TTC549 (cell line): Measurements from ENCODE around the gene KCNJ1.

Source experiments
- FAIRE-seq: peaks from 2 replicates; lab custom pipeline; 2012; peaks lifted over from hg19 to GRCh38; lab: Jason Lieb, UNC

The KCNJ1 gene

DNA sequence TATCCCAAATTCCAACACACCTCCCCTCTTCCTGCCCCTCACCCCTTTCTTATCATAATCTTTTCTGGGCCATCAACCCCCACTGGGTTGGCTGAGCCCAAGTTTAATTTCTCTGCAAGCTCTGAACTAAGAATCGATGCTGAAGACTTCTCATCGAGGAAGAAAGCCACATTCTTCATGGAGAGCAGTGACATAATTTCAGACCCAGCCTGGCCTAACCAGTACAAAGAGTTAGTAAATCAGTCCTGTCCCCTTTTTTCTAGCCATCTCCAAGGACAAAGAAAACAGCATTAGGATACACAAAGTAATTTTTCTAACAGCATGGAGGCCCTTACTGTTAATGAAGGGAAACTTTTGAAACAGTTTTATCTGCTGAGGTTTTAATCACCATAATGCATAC is 45.0 kb downstream of the KCNJ1 start:
- FAIRE-seq = no peak

DNA sequence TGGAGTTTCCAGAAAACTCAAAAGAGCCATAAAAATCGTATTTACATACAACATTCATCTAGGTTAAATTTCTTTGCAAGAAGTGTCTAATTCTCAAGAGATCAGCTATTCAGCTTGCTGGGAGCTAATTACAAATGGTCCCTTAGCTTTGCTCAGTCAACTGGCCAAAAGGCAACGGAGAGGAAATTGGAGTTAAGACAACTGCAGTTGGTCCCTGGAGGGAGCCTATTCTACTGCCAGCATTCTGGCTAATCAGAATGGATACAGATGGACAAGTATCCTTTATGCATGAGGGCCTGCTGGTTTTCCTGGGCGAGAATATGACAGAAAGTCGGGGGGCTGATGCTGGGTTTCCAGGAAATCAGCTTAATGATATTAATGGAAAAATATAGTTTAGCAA is 45.5 kb downstream of the KCNJ1 start:
- no peak for FAIRE-seq

DNA sequence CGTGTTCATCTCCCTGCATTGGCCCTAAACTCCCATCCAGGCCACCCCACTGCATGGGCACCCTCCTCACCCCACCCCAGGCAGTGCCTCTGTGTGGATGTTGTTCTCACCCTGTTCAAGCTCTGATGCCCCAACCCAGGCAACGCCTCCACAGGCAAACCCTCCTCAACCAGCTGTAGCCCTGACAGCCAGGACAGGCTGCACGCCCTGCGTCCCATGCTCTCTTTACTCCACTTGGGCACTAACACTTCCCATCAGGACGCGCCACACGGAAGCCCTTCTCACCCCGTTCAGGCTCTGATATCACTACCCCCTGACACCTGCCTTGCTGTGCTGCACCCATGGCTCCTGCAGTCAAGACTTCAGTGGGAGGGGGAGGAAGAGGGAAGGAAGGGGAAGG is 47.9 kb downstream of the KCNJ1 start:
- no peak for FAIRE-seq

DNA sequence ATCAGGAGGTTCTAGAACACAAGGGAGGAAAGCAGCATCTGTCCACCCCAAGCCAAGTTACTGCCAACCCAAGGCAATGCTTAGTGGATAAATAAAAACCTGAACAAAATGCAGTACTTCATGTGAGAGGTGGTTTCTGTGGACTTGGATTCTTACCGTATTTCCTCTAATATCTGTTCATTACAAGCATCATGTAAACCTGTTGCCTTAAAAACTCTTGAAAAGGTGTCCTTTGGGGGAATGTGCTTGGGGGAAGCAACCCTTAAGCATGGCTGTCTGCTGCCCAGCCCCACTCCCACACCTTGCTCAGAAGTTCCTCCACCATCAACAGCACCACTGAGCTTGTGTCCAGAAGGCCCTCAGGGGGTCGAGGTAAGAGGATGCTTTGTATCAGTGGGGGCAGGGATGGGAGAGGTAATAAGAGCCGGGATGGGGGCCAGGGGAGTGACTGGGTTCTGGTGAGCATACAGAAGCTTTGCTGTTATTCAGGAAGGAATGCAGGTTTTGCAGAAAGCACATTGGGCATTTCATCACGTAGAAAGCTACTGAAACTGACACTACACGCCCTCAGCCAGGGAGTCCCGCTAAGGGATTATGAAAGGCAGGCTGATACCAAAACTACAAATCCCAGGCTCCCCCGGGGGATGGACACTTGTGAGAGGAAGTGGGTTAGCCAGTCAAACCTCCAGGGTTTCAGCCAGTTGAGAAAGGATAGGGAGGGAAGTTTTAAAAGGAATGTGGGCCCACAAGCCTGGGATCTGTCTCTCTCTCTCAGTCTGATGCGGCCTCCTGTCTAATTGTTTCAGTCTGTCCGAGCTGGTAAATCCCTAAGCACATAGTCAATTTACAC is 52.0 kb downstream of the KCNJ1 start:
- no peak for FAIRE-seq

DNA sequence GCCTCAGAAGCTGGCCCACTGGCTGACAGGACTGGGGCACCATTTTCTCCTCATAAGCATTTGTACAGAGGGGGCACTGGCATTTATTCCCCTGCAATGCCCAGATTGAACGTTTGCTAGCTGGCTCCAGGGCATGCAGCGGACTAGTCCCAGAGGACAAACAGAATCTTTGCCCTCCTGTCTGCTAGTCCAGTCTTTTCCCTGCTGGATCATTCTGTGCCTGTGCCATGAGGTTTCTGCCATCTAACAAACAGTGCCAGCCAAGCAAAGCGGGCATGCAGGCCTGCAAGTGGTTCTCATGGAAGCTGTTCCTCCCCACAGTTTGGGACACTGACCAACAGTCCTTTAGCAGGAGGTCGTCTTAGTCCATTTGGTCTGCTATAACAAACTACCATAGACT is 53.4 kb downstream of the KCNJ1 start:
- no peak for FAIRE-seq

DNA sequence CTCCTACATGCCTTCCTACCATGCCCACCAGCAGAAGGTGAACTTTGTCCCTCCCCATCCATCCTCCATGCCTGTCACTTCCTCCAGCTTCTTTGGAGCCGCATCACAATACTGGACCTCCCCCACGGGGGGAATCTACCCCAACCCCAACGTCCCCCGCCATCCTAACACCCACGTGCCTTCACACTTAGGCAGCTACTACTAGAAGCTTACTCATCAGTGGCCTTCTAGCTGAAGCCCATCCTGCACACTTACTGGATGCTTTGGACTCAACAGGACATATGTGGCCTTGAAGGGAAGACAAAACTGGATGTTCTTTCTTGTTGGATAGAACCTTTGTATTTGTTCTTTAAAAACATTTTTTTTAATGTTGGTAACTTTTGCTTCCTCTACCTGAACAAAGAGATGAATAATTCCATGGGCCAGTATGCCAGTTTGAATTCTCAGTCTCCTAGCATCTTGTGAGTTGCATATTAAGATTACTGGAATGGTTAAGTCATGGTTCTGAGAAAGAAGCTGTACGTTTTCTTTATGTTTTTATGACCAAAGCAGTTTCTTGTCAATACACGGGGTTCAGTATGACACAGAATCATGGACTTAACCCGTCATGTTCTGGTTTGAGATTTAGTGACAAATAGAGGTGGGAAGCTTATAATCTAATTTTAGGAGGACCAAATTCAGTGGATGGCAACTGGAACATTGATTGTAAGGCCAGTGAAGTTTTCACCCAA is 56.1 kb downstream of the KCNJ1 start:
- FAIRE-seq = no peak

DNA sequence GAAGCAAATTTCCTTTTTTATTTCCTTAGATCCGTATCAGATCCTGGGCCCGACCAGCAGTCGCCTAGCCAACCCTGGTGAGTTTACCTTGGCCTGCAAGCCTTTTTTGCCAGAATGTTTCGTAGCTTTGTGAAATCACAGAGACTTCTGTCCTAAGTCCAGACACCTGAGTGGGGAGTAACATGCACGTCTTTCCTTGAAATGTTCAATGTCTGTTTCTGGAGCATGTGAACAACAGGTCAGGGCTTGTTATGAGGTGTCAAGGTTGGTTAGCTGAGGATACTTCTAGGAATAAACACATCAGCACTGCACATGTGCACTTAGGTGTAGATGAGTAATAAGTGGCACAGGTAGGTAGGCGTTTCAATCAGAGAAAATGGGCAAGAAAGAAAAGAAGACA is 58.0 kb downstream of the KCNJ1 start:
- FAIRE-seq = no peak

DNA sequence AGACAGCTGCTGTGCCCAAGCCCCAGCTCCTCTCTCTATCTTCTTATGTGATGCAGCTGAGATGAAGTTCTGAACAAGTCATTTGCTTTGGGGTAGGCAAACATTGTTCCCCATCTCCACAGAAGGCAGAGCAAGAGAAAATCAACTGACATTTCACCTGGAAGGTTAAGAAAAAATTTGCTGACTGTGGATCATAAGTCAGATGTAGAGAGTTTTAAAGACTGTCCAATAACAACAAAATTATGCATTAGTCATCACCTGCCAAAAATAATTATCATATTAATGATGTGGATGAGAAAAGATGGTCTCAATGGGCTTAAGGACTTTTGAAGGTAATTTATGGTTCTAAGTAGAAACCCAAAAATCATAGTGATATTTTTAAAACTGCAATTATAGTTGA is 59.2 kb downstream of the KCNJ1 start:
- FAIRE-seq = no peak

DNA sequence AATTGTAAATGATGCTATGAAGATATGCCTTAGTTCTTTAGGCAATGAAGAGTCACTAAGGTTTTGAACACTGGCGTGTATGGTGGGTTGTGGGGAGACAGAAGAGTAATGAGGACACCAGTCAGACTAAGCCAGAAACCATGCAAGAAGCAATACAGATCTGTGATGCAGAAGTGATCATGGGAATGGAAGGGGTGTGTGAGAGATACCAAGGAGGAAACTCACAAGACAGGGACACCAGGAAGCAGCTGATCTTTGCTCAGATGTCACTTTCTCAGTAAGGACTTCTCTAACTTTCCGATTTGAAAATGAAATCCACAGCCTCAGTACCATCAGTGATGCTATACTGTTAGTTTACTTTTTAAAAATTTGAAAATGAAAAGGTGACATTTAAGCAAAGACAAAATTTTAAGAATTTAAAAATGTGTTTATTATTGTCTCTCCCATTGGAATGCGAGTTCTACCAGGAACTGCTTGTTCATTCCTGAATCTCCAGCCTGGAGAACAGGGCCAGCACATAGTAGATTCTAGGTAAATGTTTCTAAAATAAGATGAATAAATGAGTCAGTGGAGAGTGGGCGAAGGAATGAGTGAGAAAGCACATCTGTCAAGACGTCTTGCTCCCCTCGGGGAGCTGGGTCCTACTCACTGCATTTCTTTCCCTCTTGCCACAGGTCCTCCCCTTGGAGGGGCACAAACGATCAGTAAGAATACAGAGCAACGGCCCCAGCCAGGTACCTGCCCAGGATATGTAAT is 60.4 kb downstream of the KCNJ1 start:
- no peak for FAIRE-seq

DNA sequence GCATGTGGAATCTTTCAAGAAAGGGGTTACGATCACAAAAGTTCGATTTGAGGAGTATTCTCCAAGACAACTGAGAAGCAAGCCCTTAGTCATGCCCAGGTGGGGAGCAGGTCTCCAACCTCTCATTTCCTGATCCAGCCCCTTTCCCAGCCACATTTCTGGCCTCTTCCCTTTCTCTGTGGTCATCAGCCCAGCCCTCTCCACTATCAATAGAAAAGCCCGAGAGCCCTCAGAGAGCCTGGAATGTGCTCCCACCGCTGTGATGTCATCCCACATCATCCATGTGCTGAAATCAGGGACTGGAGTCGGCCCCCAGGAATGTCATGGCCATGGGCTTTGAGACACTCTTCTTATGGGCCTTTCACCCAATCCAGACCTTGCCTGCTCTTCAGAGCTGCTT is 62.6 kb downstream of the KCNJ1 start:
- FAIRE-seq = no peak

DNA sequence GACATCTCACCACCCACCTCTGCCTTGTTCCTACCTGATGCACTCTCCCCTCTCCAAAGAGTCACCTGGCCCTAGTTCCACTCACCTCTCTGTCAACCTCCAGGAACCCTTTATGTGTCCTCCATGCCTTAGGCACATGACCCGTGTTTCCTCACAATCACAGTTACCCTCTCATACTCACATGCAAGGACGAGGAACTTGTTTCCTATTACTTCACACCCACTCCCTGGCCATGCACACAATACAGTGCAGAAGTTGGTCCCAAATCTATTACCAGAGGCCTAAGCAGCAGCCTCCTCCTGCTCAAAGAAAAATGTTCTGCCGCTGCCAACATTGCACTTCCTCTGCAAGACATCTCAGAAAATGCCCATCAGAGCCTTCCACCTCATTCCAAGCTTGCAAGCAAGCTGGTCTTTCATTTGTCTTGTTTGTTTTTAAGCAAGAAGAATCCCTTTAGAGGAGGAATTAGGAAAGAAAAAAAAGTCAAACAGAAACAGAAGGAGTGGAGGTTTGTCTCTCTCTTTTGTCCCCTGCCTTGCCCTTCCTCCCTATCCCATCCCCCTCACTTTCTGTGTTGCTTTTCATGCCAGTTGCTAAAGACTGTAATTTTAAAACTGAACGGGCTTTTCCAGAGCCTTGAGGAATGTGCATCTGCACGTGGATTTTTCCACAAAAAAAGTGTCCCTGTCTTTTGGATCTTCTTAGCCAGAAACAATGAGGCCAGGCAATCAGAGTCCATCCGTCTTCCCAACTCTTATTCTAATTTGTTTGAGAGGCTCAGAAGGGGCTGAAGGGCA is 63.4 kb downstream of the KCNJ1 start:
- FAIRE-seq = no peak

DNA sequence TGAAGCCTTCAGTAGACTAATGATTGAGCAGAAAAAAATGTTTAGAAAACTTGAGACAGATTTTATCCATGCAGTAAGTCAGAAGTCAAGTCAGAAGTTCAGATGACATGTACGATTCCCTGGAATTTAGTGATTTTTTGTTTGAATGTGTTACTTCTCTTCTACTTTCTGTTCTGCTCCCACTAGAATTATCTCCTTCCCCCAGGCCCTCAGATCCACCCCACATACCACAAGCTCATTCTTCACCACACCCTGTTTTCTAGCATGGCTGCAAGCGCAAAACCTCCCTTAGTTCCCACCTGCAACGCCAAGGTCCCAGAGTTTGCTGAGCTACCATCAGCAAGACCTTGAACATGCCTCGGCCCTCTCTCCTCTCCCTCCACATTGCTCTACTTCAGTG is 64.1 kb downstream of the KCNJ1 start:
- no peak for FAIRE-seq

DNA sequence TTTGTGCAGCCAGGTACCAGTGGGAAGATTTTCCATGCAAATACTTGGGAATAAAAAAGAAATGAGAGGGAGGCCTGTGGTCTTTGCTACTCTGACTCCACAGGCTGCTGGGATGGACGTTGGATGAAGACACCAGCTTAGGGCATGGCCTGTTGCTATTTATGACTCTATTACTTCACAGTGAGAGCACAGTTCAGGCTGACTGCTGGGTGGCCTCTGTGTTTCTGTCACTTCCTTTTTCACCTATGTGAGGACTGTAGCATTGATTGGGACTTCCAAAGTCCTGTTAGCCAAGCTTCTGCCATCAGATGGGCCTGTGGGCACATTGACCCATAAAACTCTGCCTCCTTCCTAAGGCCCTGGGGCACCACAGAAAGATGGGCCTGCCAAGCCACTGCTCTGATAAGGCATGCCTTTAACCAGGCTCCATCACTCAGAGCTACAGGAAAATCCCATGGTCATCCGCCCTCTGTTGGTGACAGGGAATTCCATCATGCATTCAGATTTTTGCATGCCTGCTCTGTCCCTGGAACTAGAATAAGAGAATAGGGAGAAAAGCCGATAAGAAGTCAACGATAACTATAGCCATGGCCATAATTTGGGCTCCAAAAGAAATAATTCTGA is 64.6 kb downstream of the KCNJ1 start:
- no peak for FAIRE-seq

DNA sequence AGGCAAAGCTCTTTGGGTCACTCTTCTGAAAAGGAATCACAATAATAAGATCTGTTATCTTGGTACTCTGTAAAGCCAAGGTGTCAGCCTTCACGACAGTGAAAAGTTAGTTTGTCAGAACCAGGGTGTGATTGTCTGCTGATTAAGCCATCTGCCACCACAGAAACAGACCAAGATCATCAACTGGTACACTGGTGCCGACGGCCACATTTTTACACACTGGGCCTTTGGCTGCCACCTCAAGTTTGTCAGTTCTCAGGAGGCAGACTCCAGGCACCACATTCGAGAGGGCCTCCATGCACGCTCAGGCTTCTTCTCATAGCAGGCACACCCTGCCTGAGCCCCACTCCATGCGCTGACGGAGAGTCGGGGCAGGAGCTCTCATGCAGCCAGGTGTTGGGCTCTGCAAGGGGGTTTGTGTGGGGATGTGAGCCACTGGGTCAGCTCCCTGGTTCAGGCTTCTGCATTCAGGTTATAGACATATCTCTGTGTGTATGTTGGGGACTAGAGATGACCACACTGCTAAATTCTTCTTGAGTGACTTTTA is 66.2 kb downstream of the KCNJ1 start:
- FAIRE-seq = no peak

DNA sequence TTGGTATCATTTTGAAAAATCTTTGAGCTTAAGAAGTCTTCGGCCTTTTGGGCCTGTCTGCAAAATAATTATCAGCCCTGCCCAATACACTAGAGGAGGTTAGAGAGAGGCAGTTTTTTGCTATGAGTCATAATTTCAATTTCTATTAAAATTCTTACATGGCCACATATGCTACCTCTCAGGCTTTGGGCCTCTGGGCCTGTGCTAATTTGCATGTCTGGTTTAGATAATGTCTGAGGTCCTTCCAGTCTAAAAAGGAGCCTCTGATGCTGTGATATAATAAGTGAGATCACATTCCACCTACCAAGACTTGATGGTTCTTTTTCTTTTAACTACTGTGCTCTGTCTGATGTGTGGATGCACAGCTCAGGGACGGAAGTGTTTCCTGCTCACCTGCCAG is 70.8 kb downstream of the KCNJ1 start:
- no peak for FAIRE-seq

DNA sequence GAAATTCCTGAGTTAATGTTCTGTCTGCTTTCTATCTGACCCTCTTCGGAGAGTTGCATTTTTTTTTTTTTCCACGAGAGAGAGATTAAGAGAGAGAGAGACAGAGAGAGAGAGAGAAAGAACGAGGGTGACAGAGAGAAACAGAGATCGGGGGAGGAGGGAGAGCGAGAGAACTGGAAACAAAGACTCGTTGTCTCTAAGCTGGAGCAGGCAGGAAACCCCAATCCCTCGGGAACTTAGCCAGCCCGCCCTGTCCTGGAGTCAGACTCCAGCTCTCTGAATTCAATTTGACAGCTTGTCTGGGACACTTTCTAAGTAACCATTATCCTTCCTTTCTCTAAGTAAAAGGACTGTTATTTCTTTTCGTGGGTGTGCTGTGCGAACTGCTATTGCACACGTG is 76.9 kb downstream of the KCNJ1 start:
- no peak for FAIRE-seq

DNA sequence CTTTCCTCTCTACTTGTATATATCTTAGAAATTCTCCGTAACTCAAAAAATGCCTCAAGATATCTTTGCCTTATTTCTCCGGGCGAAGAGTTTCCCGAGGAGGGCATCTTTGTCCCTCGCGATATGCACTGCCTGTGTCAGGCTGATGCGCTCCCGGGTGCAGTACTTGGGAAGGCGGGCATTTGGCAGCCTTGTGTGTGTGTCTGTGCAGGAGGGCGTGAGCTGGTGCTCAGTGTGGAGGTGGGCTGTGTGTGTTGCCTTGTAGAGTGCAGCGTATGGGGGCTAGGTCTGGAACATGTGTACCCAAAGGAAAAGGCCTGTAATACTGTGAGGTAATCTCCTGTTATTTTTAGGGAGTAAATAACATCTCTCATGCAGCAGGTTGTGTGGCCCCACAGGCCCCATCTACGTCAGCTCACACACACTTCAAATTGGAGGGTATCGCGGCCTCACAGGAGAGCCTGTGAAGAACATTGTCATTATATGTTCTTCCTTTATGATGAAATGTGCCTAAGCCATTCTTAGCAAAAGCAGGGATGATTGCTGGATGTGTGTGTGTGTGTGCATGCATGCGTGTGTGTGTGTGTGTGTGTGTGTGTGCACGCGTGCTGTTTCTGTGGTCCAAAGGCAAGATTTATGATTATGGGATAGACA is 77.5 kb downstream of the KCNJ1 start:
- FAIRE-seq = no peak
